ACHN (cell line): ENCODE results near the gene AFAP1L2.

ENCODE experiments used
- DNase-seq: peaks from one replicate; pipeline ENCODE4 v3.0.0-alpha.2; 2015
- in situ Hi-C: cut with HindIII; loops from 2 replicates; pipeline ENCODE4 v1.10.0; 2017; ENCODE audit warnings: low sequenced_read_pairs, low pct_ligation_motif_present, low pct_unique_long_range_greater_than_20kb

Gene AFAP1L2

DNA sequence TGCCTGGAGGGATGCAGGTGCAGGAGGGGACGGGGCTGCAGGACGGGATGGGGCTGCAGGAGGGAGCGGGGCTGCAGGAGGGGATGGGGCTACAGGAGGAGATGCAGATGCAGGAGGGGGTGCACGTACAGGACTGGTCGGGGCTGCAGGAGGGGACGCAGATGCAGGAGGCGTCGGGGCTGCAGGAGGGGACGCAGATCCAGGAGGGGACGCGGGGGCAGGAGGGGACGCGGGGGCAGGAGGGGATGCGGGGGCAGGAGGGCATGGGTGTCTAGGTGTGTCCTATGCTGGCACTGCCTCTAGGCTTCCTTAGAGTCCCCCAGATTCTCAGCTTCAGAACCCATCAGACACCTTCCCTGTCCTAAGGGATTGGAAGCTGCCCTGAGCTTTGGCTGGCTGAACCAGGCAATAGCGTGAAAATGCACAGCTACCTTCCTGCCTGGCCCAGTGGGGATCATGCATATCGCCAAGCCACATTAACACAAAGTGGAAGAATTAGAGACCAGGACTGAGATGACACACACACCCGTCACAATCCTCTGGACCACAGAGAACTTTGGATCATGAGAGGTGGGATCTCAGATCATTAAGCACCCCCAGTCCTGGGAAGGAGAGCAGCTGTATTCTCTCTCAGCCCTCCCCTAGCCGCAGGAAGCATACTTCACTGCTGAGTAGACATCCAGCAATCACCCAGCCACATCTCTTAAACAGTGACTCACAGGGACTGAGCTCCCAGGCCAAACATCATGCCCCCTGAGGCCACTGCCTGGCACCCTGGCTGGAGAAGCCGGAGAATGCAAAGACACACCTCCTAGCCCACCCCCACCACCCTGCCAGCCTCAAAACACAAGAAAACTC is 98.0 kb downstream of the AFAP1L2 start:
- in situ Hi-C loops: no loop called here
- DNase-seq: peak; percentile 99

DNA sequence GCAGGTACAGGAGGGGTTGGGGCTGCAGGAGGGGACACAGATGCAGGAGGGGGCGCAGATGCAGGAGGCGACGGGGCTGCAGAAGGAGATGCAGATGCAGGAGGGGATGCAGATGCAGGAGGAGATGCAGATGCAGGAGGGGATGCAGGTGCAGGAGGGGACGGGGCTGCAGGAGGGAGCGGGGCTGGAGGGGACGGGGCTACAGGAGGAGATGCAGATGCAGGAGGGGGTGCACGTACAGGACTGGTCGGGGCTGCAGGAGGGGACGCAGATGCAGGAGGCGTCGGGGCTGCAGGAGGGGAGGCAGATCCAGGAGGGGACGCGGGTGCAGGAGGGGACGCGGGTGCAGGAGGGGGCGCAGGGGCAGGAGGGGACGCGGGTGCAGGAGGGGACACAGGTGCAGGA is 98.8 kb downstream of the AFAP1L2 start:
- DNase-seq: no peak
- in situ Hi-C loops: no loop called here

DNA sequence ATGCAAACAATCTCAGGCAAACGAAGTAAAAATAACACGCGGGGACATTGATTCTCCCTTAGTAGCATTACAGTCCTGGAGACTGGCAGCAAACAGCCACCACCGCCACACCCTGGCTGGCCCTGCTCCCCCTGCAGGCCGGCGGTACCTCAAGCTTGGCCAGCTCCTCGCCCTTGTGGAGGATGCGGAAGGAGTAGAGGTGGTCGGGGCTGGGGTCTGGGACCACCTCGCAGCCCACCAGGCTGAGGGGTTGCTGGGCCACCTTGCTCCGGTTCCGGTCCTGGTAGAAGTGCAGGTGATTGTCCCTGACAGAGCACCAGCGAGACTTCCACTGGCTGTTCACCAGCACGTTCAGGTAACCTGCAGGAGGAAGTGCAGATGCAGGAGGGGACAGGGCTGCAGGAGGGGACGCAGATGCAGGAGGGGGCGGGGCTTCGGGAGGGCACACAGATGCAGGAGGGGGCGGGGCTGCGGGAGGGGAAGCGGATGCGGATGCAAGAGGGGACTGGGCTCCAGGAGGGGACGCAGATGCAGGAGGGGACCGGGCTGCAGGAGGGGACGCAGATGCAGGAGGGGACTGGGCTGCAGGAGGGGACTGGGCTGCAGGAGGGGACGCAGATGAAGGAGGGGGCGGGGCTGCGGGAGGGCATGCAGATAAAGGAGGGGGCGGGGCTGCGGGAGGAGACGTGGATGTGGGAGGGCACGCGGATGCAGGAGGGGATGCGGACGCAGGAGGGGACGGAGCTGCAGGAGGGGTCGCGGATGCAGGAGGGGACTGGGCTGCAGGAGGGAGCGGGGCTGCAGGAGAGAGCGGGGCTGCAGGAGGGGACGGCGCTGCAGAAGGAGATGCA is 99.5 kb downstream of the AFAP1L2 start:
- in situ Hi-C loops: no loop called here
- DNase-seq: peak; percentile 55

DNA sequence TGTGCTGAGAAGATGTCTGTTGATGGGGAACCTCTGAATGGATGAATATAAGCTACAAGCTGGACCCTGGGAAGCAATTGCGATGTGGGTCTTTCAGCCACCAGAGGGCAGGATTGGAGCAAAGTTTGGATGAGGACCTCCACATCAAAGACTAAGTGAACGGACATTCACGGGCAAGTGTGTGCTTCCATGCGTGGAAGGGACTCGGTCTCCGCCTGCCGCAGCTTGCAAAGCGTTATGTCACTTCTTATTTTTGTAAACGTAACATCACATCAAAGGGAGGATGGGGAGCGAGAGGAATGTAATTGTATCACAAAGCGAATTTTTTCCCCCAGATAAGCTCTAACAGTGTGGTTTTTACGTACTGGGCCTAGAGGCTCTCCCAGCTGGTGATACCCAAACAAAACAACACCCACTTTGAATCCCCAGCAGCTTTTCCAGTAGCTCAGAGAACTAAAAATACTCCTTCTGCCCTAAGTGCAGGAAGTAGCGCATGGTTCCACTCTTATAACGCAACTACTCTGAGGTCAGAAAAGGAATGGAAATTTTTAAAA is 100.2 kb downstream of the AFAP1L2 start:
- DNase-seq: peak; percentile 93
- in situ Hi-C loops: no loop called here

DNA sequence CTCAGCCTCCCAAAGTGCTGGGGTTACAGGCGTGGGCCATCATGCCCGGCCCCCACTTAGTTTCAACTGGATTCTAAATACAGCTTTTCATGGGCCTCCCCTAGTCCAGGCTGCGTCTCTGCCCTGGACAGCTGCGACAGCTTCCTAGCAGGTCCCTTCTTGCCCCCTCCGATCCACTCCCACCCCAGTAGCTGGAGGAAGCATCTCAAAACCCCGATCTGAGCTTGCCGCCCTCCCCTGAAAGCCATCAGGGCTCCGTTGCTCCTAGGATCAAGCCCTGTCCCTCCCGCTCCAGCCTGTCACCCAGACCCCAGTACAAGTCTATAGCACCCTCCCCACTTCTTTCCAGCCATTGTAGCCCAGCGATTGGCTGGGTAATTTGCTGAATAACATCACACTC is 100.7 kb downstream of the AFAP1L2 start:
- in situ Hi-C loops: no loop called here
- no peak for DNase-seq

DNA sequence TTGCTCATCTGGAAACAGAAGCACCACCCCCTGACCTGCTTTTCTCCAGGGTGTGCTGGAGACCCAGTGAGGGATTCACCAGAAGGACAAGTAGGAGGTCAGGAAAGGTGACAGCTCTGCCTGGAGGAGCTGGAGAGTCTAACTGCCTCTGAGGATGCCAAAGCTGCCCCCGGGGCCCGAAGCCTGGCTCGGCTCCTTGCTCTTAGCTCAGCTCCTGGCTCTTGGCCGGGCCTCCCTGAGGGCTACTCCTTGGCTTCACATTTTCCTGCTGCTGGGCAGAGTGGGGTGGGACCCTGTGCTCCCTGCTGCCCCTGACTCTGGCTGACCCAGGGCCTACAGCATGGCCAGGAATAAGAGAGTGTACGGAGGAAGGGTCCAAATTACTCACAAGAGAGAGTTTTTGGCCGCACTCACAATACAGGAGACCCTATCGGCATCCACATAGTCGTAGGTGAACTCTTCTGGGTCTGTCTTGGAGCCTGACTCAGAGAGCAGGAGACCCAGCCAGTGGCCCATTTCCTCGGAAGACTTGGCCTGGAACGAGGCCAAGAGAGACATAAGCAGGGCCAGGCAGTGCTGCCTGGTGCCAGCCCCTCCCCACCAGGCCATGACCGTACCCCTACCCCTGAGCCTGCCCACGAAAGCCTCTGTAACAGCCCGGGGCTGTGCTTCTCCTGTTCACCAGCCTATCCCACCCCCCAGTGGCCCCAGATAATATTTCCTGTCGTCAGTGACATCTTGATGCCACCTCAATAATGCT is 102.2 kb downstream of the AFAP1L2 start:
- no peak for DNase-seq
- in situ Hi-C loops: no loop called here

DNA sequence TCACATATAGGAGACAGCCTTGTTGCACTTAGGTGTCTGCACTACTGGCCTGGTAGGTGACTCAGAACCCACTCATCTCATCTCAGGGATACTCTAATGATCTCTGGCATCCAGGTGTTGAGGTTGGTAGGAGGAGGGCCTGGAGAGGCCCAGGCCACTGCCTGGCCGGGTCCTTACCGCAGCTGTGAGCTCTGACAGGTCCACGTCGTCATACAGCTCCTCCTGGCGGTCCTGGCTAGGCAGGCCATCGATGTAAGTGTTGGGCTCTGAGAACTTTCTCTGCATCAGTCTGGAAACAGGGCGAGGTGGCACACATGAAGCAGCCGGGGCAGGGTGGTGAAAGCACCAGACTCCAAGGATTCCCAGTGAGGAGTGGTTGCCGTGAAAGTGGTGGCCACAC is 103.1 kb downstream of the AFAP1L2 start:
- in situ Hi-C loops: no loop called here
- DNase-seq: no peak

DNA sequence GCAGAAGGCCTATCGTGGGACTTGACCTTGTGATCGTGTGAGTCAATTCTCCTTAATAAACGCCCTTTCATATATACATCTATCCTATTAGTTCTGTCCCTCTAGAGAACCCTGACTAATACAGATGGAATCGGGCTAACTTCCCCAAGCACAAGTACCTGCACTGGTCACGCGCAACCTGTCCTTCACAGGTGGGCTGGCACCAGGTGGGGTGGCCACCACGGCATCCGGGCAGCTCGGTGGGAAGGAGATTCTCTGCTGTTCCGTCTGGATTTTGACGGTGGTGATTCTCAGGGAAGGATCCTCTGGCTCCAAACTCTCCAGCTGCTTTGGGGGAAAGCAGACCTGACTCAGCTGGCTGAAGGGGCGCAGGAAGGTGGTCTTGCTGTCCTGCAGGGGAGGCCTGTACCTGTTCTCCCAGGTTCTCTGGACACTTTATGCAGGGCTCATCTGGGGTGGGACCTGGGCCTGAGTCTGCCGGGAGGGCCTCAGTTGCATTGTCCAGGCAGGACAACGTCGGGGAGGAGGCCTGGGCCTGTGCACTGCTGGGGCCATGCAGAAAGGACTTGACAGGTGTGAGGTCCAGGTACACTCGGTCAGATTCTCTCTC is 104.2 kb downstream of the AFAP1L2 start:
- DNase-seq: no peak
- in situ Hi-C loops: no loop called here

DNA sequence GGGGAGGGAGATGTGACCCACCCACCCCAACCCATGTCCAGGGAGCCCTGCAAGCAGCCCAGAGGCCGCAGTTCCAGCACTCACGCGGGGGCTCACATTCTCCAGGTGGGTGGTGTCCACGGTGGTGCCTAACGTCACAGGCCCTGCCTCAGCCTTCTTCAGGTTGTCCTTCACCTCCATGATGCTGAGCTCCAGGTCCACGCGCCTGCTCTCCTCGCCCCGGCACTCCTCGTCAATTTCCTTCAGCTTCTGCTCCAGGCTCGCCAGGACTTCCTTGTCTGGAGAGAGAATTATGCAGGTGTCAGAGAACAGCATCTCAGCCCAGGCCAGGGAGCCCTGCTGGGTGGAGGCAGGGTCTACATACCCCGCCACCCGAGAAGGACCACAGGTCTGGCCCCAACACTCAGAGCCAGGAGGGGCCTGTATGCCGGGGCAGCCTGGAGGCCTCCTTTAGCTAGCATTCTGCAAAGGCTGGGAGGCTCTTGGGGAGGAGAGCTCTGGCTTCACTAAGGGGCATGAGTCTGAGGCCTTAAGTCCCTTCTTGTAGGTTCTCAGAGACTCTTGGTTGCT is 107.1 kb downstream of the AFAP1L2 start:
- no peak for DNase-seq
- in situ Hi-C loops: no loop called here

DNA sequence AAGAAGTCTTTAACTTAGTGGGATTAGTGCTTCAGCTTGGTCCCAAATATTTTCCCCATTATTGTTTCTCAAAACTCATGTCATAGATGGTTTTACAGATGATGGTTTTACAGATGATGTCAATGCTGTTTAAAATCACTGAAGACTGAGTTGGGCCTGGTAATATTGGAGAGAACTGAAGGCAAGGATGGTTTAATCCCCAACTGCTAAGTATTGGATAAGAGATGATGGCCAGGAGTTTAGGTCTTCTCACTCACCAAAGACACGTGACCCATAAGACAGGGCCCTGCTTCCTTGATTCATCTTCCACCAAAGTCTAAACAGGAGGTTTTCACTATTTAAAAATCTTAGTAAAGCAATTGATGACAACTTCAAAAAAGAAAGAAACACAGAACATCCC is 108.9 kb downstream of the AFAP1L2 start:
- no peak for DNase-seq
- in situ Hi-C loops: no loop called here

DNA sequence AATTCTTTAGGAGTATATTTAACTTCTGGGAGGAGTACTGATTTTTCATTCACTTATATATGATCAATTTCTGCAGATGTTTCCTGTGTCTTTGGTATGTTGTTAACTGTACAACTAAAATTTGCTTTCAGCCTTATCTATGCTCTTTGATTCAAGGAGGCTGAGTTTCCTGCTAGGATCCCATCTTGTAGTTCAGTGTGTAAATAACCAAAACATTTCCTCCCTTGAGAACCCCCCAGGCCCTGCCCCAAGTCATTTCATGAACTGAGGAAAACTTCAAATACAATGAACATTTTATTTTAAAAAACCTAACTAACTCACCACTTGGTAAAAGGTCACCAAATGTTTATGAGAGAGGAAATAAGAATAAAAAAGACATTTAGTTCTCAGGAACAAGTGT is 109.8 kb downstream of the AFAP1L2 start:
- in situ Hi-C loops: no loop called here
- DNase-seq: no peak

DNA sequence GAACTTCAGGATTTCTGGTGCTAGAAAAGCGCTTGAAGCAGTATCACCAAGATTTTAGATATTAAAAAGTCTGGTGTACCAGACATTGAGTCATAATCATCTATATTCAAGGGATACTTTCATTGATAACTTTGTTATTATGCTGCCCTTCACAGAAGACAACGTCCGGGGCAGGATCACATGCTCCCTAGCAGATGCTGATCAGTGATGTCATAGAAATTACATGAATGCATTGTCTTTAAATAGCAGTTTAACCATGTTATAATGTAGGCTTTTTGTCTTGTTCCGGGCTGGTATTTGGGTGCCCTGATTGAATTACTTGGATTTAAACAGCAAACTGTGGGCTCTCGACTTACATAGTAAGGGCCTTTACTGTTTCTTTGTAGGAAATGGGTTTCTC is 111.2 kb downstream of the AFAP1L2 start:
- in situ Hi-C loops: no loop called here
- DNase-seq: no peak

DNA sequence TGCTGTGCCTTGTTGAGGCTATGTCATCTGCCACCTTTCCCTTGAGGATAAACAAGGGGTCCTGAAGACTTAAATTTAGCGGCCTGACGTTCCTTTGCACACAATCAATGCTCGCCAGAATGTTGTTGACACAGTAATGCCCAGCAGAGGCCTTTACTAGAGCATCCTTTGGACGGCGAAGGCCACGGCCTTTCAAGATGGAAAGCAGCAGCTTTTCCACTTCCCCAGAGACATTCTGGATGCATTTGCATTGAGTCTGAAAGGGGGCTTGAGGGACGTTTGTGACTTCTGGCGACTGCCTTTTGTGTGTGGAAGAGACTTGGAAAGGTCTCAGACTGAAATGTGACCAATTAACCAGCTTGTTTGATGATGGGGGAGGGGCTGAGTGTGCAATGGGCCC is 112.8 kb downstream of the AFAP1L2 start:
- DNase-seq: no peak
- in situ Hi-C loops: no loop called here

DNA sequence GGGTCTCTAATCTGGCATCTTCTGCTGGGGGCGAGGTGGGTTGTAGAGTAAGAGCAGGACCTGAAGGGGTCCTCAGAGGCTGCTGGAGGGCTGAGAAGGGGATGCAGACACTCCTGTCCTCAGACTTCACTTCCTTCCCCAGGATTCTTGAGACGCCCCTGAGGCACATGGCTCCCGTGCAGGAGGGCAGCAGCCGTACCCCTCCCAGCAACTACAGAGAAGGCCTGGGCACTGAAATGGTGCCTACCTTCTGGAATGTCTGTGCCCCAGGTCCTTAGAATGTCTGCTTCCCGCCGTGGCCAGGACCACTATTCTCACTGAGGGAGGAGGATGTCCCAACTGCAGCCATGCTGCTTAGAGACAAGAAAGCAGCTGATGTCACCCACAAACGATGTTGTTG is 113.2 kb downstream of the AFAP1L2 start:
- in situ Hi-C loops: no loop called here
- DNase-seq: no peak

DNA sequence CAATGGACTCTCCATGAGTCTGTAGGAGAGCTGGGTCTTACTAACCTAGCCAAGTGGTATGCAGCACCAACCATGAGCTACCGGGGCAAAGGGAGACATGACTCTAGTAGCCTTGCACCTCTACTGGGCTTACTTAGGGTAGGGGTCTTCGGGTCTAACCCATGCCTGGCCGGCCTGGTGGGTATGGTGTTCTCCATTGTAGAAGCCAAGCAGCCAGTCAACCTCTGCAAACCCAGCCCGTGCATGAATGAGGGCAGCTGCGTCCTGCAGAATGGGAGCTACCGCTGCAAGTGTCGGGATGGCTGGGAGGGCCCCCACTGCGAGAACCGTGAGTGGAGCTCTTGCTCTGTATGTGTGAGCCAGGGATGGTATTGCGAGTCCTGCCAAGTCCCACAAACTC is 114.3 kb downstream of the AFAP1L2 start:
- in situ Hi-C loops: no loop called here
- no peak for DNase-seq

DNA sequence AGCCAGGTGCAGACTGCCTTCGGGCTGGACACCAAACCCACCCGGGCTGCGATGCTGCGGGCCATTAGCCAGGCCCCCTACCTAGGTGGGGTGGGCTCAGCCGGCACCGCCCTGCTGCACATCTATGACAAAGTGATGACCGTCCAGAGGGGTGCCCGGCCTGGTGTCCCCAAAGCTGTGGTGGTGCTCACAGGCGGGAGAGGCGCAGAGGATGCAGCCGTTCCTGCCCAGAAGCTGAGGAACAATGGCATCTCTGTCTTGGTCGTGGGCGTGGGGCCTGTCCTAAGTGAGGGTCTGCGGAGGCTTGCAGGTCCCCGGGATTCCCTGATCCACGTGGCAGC is 115.2 kb downstream of the AFAP1L2 start:
- no peak for DNase-seq
- in situ Hi-C loops: no loop called here

DNA sequence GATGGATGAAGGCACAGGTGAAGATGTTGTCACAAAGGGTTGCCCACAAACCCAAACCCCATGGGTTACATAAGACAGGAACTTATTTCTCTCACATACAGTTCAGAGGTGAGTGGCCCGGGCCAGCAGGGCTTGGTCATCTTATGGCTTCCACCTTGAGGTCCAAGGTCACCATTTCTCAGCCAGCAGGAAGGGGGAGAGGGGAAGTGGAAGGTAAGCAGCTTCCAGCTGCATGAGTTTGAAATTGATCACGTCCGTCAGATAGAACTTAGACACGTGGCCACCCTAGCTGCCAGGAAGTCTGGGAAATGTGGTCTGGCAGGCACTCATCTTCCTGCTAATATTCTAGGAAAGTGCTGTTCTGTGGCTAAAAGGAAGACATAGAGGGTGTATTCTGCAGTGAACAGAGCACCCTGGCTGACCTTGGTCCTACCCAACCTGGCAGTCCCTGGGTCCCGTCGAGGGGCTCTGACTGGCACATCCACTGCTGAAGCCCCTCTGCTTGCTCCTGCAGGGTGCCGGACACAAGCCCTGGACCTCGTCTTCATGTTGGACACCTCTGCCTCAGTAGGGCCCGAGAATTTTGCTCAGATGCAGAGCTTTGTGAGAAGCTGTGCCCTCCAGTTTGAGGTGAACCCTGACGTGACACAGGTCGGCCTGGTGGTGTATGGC is 115.7 kb downstream of the AFAP1L2 start:
- in situ Hi-C loops: no loop called here
- no peak for DNase-seq

DNA sequence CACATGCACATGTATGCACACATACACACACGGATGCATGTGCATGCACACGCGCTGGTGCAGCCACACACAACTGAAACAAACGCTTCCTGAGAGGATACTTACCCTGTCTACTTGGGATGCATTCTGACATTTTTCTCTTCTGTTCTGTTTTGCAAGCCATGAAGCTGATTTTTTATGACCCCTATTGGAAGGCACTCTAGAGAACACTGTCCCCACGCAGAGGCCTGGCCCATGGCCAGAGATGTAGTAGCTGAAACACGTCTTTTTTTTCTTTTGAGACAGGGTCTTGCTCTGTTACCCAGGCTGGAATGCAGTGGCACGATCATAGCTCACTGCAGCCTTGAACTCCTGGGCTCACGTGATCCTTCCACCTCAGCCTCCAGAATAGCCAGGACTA is 117.4 kb downstream of the AFAP1L2 start:
- in situ Hi-C loops: no loop called here
- DNase-seq: no peak
